ENCODE measurements around the gene CDH4.

- TF ChIP-seq CTCF (IDR thresholded peaks at IDR 0.05; ENCODE audit: borderline replicate concordance, extremely low read depth, low read length, poor library complexity, severe bottlenecking) (no peak), EZH2 (IDR thresholded peaks at IDR 0.05; ENCODE audit: borderline replicate concordance, low read depth, low read length, severe bottlenecking) (no peak)
These were observed 671 bp downstream of the CDH4 start for GRCh38 chr20:61252601-61253263.
